ENCODE measurements around the gene GSE1. TPM values are rescaled to one million over a fixed set of nuclear protein-coding genes. Genes with fewer than 3 reads are reported as not detected.

GSE1 gene
- total and polyA plus RNA-seq, 2 of the 13 experiments (the other 11 are each of a cell fraction or from before 2014, with no cell fraction given): 16.1 to 31.2 TPM

DNA sequence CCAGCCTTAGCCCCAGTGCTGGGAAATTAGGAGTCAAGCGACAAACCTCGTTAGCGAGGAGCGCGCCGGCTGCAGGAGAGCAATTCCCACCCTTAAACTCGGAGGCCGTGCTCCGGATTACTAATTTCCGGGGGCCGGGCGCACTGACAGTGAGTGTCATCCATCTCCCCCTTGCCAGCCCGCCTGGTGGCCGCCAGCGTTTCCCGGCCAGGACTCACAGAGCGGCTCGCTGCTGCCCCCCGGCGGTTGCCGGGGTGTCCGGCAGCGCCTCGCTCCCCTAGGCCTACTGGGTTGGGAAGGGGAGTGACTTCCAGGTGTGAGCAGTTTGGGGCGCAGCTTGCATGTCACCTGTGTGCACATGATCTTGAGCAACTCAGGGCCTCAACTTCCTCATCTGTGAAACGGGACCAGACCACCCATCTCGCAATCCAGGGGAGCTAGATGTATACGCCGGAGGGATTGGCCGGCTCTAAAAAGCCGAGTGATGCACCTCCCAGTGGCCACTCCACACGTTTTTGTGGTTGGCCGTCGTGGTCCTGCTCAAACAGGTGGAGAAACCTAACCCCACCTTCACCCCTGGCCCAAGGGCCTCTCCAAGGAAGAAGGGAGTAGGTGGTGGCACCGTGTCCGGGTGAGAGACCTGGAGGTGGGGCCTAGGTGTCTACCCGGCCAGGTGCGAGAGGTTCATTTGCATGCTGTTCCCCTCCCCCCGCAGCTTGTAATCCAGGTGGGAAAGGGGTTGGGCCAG, 2.5 kb upstream of the GSE1 start (continued):
- TF ChIP-seq, protein P1, sequence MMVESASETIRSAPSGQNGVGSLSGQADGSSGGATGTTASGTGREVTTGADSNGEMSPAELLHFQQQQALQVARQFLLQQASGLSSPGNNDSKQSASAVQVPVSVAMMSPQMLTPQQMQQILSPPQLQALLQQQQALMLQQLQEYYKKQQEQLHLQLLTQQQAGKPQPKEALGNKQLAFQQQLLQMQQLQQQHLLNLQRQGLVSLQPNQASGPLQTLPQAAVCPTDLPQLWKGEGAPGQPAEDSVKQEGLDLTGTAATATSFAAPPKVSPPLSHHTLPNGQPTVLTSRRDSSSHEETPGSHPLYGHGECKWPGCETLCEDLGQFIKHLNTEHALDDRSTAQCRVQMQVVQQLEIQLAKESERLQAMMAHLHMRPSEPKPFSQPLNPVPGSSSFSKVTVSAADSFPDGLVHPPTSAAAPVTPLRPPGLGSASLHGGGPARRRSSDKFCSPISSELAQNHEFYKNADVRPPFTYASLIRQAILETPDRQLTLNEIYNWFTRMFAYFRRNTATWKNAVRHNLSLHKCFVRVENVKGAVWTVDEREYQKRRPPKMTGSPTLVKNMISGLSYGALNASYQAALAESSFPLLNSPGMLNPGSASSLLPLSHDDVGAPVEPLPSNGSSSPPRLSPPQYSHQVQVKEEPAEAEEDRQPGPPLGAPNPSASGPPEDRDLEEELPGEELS (CRISPR knock-in tag; IDR thresholded peaks at IDR 0.05): no peak; the same call in 1 of the 2 replicates
- peak; percentile 86 for TF ChIP-seq ZFP90 (CRISPR knock-in tag; IDR thresholded peaks at IDR 0.05; ENCODE audit: borderline replicate concordance)
- peak; percentile 63; the same call in 1 of the 2 replicates for TF ChIP-seq KMT2B (CRISPR knock-in tag; IDR thresholded peaks at IDR 0.05)
- TF ChIP-seq ZNF781 (CRISPR knock-in tag; IDR thresholded peaks at IDR 0.05; ENCODE audit: borderline replicate concordance, not compliant biosample characterization): peak; percentile 32
- peak; percentile 85 for TF ChIP-seq ZNF251 (CRISPR knock-in tag; IDR thresholded peaks at IDR 0.05)
- TF ChIP-seq NRL (CRISPR knock-in tag; IDR thresholded peaks at IDR 0.05; ENCODE audit: borderline replicate concordance): 0 out of 2 replicates have a peak, but pooled peaks have one; percentile 16
- TF ChIP-seq FOXM1 (CRISPR knock-in tag; IDR thresholded peaks at IDR 0.05): no peak
- TF ChIP-seq ZNF709 (CRISPR knock-in tag; IDR thresholded peaks at IDR 0.05): peak; percentile 86; the same call in 1 of the 2 replicates
- peak; percentile 63; the same call in 1 of the 2 replicates for TF ChIP-seq SIX1 (CRISPR knock-in tag; IDR thresholded peaks at IDR 0.05; ENCODE audit: borderline replicate concordance)
- TF ChIP-seq, protein P2, sequence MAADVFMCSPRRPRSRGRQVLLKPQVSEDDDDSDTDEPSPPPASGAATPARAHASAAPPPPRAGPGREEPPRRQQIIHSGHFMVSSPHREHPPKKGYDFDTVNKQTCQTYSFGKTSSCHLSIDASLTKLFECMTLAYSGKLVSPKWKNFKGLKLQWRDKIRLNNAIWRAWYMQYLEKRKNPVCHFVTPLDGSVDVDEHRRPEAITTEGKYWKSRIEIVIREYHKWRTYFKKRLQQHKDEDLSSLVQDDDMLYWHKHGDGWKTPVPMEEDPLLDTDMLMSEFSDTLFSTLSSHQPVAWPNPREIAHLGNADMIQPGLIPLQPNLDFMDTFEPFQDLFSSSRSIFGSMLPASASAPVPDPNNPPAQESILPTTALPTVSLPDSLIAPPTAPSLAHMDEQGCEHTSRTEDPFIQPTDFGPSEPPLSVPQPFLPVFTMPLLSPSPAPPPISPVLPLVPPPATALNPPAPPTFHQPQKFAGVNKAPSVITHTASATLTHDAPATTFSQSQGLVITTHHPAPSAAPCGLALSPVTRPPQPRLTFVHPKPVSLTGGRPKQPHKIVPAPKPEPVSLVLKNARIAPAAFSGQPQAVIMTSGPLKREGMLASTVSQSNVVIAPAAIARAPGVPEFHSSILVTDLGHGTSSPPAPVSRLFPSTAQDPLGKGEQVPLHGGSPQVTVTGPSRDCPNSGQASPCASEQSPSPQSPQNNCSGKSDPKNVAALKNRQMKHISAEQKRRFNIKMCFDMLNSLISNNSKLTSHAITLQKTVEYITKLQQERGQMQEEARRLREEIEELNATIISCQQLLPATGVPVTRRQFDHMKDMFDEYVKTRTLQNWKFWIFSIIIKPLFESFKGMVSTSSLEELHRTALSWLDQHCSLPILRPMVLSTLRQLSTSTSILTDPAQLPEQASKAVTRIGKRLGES (CRISPR knock-in tag; IDR thresholded peaks at IDR 0.05; ENCODE audit: borderline replicate concordance): no peak
- TF ChIP-seq RXRA (CRISPR knock-in tag; IDR thresholded peaks at IDR 0.05): peak; percentile 78
- peak; percentile 65; the same call in 1 of the 2 replicates for TF ChIP-seq ZNF766 (CRISPR knock-in tag; IDR thresholded peaks at IDR 0.05; ENCODE audit: borderline replicate concordance)
- TF ChIP-seq, protein P3, sequence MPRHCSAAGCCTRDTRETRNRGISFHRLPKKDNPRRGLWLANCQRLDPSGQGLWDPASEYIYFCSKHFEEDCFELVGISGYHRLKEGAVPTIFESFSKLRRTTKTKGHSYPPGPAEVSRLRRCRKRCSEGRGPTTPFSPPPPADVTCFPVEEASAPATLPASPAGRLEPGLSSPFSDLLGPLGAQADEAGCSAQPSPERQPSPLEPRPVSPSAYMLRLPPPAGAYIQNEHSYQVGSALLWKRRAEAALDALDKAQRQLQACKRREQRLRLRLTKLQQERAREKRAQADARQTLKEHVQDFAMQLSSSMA (CRISPR knock-in tag; IDR thresholded peaks at IDR 0.05): no peak
- TF ChIP-seq, protein P4, sequence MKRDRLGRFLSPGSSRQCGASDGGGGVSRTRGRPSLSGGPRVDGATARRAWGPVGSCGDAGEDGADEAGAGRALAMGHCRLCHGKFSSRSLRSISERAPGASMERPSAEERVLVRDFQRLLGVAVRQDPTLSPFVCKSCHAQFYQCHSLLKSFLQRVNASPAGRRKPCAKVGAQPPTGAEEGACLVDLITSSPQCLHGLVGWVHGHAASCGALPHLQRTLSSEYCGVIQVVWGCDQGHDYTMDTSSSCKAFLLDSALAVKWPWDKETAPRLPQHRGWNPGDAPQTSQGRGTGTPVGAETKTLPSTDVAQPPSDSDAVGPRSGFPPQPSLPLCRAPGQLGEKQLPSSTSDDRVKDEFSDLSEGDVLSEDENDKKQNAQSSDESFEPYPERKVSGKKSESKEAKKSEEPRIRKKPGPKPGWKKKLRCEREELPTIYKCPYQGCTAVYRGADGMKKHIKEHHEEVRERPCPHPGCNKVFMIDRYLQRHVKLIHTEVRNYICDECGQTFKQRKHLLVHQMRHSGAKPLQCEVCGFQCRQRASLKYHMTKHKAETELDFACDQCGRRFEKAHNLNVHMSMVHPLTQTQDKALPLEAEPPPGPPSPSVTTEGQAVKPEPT (CRISPR knock-in tag; IDR thresholded peaks at IDR 0.05; ENCODE audit: low read depth): peak; percentile 75; the same call in 1 of the 2 replicates
- TF ChIP-seq MEF2D (CRISPR knock-in tag; IDR thresholded peaks at IDR 0.05): peak; percentile 46; the same call in 1 of the 2 replicates
- TF ChIP-seq PAX8 (CRISPR knock-in tag; IDR thresholded peaks at IDR 0.05; ENCODE audit: borderline replicate concordance): peak; percentile 81; the same call in 1 of the 2 replicates
- peak; percentile 61; the same call in 1 of the 2 replicates for TF ChIP-seq ZNF790 (CRISPR knock-in tag; IDR thresholded peaks at IDR 0.05; ENCODE audit: borderline replicate concordance)
- TF ChIP-seq ZNF816 (CRISPR knock-in tag; IDR thresholded peaks at IDR 0.05; ENCODE audit: borderline replicate concordance): peak; percentile 70; the same call in 1 of the 2 replicates
- TF ChIP-seq ZNF616 (CRISPR knock-in tag; IDR thresholded peaks at IDR 0.05; ENCODE audit: low read depth): no peak
- TF ChIP-seq ZBTB21 (CRISPR knock-in tag; IDR thresholded peaks at IDR 0.05): no peak
